Suprapubic skin (tissue), 4 donors: ENCODE measurements around the gene EXOSC10. TPM values are rescaled to one million over a fixed set of nuclear protein-coding genes. Genes with fewer than 3 reads are reported as not detected.
"Not testable (repeated sequence)": the region's sequence is repeated elsewhere in the genome, so short reads cannot be mapped to it uniquely, and the experiment has no call there.

Experiments used
- DNase-seq, 2 donors: peaks; one replicate each; pipeline ENCODE4 v3.0.0-alpha.2; 2019; ENCODE audit warnings: low spot score in 2 of 2
- H3K27ac ChIP-seq: fragments of 200-600 bp; sonication (generic); one replicate; pipeline ENCODE4 v1.5.1; 2019
- H3K27me3 ChIP-seq: fragments of 200-600 bp; sonication (generic); one replicate; pipeline ENCODE4 v1.5.1; 2019
- H3K36me3 ChIP-seq: fragments of 200-600 bp; sonication (generic); one replicate; pipeline ENCODE4 v1.5.1; 2019
- H3K4me1 ChIP-seq: fragments of 200-600 bp; sonication (generic); one replicate; pipeline ENCODE4 v1.5.1; 2019
- H3K4me3 ChIP-seq: fragments of 200-600 bp; sonication (generic); one replicate; pipeline ENCODE4 v1.5.1; 2019; ENCODE audit warnings: mild to moderate bottlenecking
- H3K9me3 ChIP-seq: fragments of 200-600 bp; sonication (generic); one replicate; pipeline ENCODE4 v1.5.1; 2019
- CTCF ChIP-seq, 2 donors: fragments of 200-600 bp in 1 of 2; fragments of 450-650 bp in 1 of 2; sonication (generic) in 1 of 2; IDR thresholded peaks; one replicate each; pipeline ENCODE4 v1.5.1; 2016 to 2019; ENCODE audit warnings: antibody characterized with exemption in 2 of 2, mild to moderate bottlenecking in 1 of 2, moderate library complexity in 1 of 2
- EP300 ChIP-seq: sonication (generic); formaldehyde crosslinking; IDR thresholded peaks from one replicate; pipeline ENCODE4 v1.6.1; 2017; ENCODE audit warnings: antibody characterized with exemption
- POLR2A ChIP-seq, 2 donors: fragments of 450-650 bp; IDR thresholded peaks; one replicate each; pipeline ENCODE4 v1.6.1; 2017; ENCODE audit warnings: antibody characterized with exemption in 2 of 2, mild to moderate bottlenecking in 2 of 2, moderate library complexity in 2 of 2
- POLR2AphosphoS5 ChIP-seq, 3 donors: sonication (generic); formaldehyde crosslinking; IDR thresholded peaks; one replicate each; pipeline ENCODE4 v1.6.1; 2017; ENCODE audit warnings: antibody characterized with exemption in 3 of 3
- WGBS: methylation state at CpG from one replicate; pipeline ENCODE4 v1.1.5; 2018; 5-methylcytosine and 5-hydroxymethylcytosine counted together
- total RNA-seq, 4 donors: library from RNA; depleted of rRNA; stranded (reverse); fragments of >200 nt; gene quantifications; one replicate each; pipeline ENCODE4 v1.1.0, GENCODE V29; 2016

EXOSC10 gene
- total RNA-seq, 4 donors from 2014 or later: 45.7 to 127 (median 68.7) TPM

- no peaks in the 10 kb centered on the region for H3K9me3 ChIP-seq
Measured at GRCh38 chr1:11052839-11053757, 46.6 kb downstream of the EXOSC10 start.

GRCh38 chr1:11051781-11052511, 47.7 kb downstream of the EXOSC10 start:
- Histone ChIP-seq H3K27me3 (no peaks in the 10 kb centered on the region), H3K4me3 (no peak overlapping the region), H3K36me3 (peaks cover 28% of the 10 kb centered on the region), H3K27ac (no peak overlapping the region), H3K9me3 (no peaks in the 10 kb centered on the region), H3K4me1 (peaks cover 6% of the 10 kb centered on the region)
- TF ChIP-seq POLR2AphosphoS5 (IDR thresholded peaks at IDR 0.05) (no peak), EP300 (no peak), CTCF (IDR thresholded peaks at IDR 0.05) (no peak), POLR2A (IDR thresholded peaks at IDR 0.05) (no peak)
- 49% methylated on average over 18 of the region's 19 CpGs for WGBS
- DNase-seq: no peak

More at GRCh38 chr1:11052839-11053757, 46.6 kb downstream of the EXOSC10 start:
- H3K4me3 ChIP-seq: no peak overlapping the region
- H3K27me3 ChIP-seq: no peaks in the 10 kb centered on the region
- no peak for TF ChIP-seq CTCF (IDR thresholded peaks at IDR 0.05)
- 48% methylated on average over 11 of the region's 29 CpGs for WGBS
- peaks cover 30% of the 10 kb centered on the region for H3K36me3 ChIP-seq
- H3K27ac ChIP-seq: no peak overlapping the region
- DNase-seq: no peak
- peaks cover 6% of the 10 kb centered on the region for H3K4me1 ChIP-seq

- DNase-seq, H3K27me3 ChIP-seq, H3K4me3 ChIP-seq, H3K27ac ChIP-seq, H3K4me1 ChIP-seq, H3K9me3 ChIP-seq: not testable (repeated sequence)
- WGBS: 77% methylated on average over 10 of the region's 10 CpGs
- H3K36me3 ChIP-seq: peaks cover 22% of the 10 kb centered on the region
Measured at GRCh38 chr1:11051121-11051520, 48.5 kb downstream of the EXOSC10 start.

- Histone ChIP-seq H3K4me3 (no peak within 1 kb of the TSS), H3K27ac (no peak within 1 kb of the TSS), H3K9me3 (no peaks in the 10 kb centered on the region), H3K4me1 (no peaks in the 10 kb centered on the region), H3K27me3 (no peaks in the 10 kb centered on the region), H3K36me3 (no peaks in the 10 kb centered on the region)
- no peak for DNase-seq
- 95% methylated on average over 18 of the region's 28 CpGs for WGBS
- TF ChIP-seq POLR2AphosphoS5 (IDR thresholded peaks at IDR 0.05): no peak
- TF ChIP-seq POLR2A (IDR thresholded peaks at IDR 0.05): no peak
- no peak for TF ChIP-seq EP300
- TF ChIP-seq CTCF (IDR thresholded peaks at IDR 0.05): no peak
Measured at GRCh38 chr1:11046625-11047365, 52.9 kb downstream of the EXOSC10 start, which contains the start of gene MASP2. Gene MASP2, minus strand, starts transcription at chr1:11047239. Its CDS starts 32 bp downstream, at chr1:11047207.

- Histone ChIP-seq H3K9me3 (no peaks in the 10 kb centered on the region), H3K4me1 (no peaks in the 10 kb centered on the region), H3K27me3 (no peaks in the 10 kb centered on the region), H3K36me3 (no peaks in the 10 kb centered on the region), H3K4me3 (no peak overlapping the region), H3K27ac (no peak overlapping the region)
- TF ChIP-seq POLR2A (IDR thresholded peaks at IDR 0.05) (no peak), EP300 (no peak), CTCF (IDR thresholded peaks at IDR 0.05) (no peak), POLR2AphosphoS5 (IDR thresholded peaks at IDR 0.05) (no peak)
- WGBS: 97% methylated on average over 6 of the region's 8 CpGs
- DNase-seq: no peak
Measured at GRCh38 chr1:11046270-11046566, 53.5 kb downstream of the EXOSC10 start.
